ENCODE data around the gene CSF2. TPM values are rescaled to one million over a fixed set of nuclear protein-coding genes. Genes with fewer than 3 reads are reported as not detected.

CSF2 gene
- total RNA-seq, 1 experiment from 2014 or later: not detected

GRCh38 chr5:132112111-132112510 lies 38.5 kb downstream of the CSF2 start:
- H3K4me1 ChIP-seq (replicated peaks; ENCODE audit: insufficient read depth): 0 out of 2 replicates have a peak, but pooled peaks cover 4% of the 10 kb centered on the region
- POLR2A ChIA-PET (ENCODE audit: unreplicated experiment): no interaction called here
- no peak overlapping the region for H3K4me3 ChIP-seq
- 0 out of 2 replicates have a peak, but pooled peaks cover 4% of the 10 kb centered on the region for H3K9me2 ChIP-seq (ENCODE audit: insufficient read depth)
- no peaks in the 10 kb centered on the region for H3F3A ChIP-seq (ENCODE audit: insufficient read depth, low read depth)
- H3K79me2 ChIP-seq (ENCODE audit: low read depth): no peaks in the 10 kb centered on the region
- BruUV-seq (replicated peaks): no TSS peak
- H4K20me1 ChIP-seq (ENCODE audit: insufficient read depth): no peaks in the 10 kb centered on the region
- intact Hi-C loops (cut with micrococcal nuclease; ENCODE audit: unreplicated experiment): no loop called here
- CTCF ChIA-PET: no interaction called here
- no peak for DNase-seq
- H3K36me3 ChIP-seq (ENCODE audit: low read depth): no peaks in the 10 kb centered on the region
- H2AFZ ChIP-seq: no peak overlapping the region
- no peak overlapping the region for H3K27ac ChIP-seq
- H3K27me3 ChIP-seq (ENCODE audit: insufficient read depth, low read depth): no peaks in the 10 kb centered on the region
- TF ChIP-seq CTCF (conservative IDR thresholded peaks at IDR 0.05) (no peak), EZH2 (IDR thresholded peaks at IDR 0.05; ENCODE audit: low read depth) (no peak)
- no peak overlapping the region for H3K4me2 ChIP-seq
- no peaks in the 10 kb centered on the region for H3K9me3 ChIP-seq (ENCODE audit: insufficient read depth, low read depth)

GRCh38 chr5:132114150-132115121 lies 40.8 kb downstream of the CSF2 start:
- intact Hi-C loops (cut with micrococcal nuclease; ENCODE audit: unreplicated experiment): no loop called here
- TF ChIP-seq EZH2 (IDR thresholded peaks at IDR 0.05; ENCODE audit: low read depth): no peak
- no peak for TF ChIP-seq CTCF (conservative IDR thresholded peaks at IDR 0.05)
- Histone ChIP-seq H3K36me3 (ENCODE audit: low read depth) (no peaks in the 10 kb centered on the region), H3K27me3 (ENCODE audit: insufficient read depth, low read depth) (no peaks in the 10 kb centered on the region), H3K4me1 (replicated peaks; ENCODE audit: insufficient read depth) (0 out of 2 replicates have a peak, but pooled peaks cover 6% of the 10 kb centered on the region), H4K20me1 (ENCODE audit: insufficient read depth) (no peaks in the 10 kb centered on the region), H3K27ac (no peak overlapping the region), H3K79me2 (ENCODE audit: low read depth) (no peaks in the 10 kb centered on the region), H3K9me3 (ENCODE audit: insufficient read depth, low read depth) (no peaks in the 10 kb centered on the region), H3F3A (ENCODE audit: insufficient read depth, low read depth) (no peaks in the 10 kb centered on the region), H3K9me2 (ENCODE audit: insufficient read depth) (0 out of 2 replicates have a peak, but pooled peaks cover 4% of the 10 kb centered on the region), H2AFZ (no peak overlapping the region), H3K4me3 (no peak overlapping the region), H3K4me2 (no peak overlapping the region)
- DNase-seq: no peak
- BruUV-seq (replicated peaks): no TSS peak
- ChIA-PET POLR2A (ENCODE audit: unreplicated experiment) (no interaction called here), CTCF (no interaction called here)

- no TSS peak for BruUV-seq (replicated peaks)
- Histone ChIP-seq H3F3A (ENCODE audit: insufficient read depth, low read depth) (no peaks in the 10 kb centered on the region), H3K36me3 (ENCODE audit: low read depth) (no peaks in the 10 kb centered on the region), H3K79me2 (ENCODE audit: low read depth) (no peaks in the 10 kb centered on the region), H2AFZ (no peak overlapping the region), H3K4me3 (no peak overlapping the region), H3K4me1 (replicated peaks; ENCODE audit: insufficient read depth) (0 out of 2 replicates have a peak, but pooled peaks cover 6% of the 10 kb centered on the region), H3K9me2 (ENCODE audit: insufficient read depth) (0 out of 2 replicates have a peak, but pooled peaks cover 4% of the 10 kb centered on the region), H3K27me3 (ENCODE audit: insufficient read depth, low read depth) (no peaks in the 10 kb centered on the region), H3K9me3 (ENCODE audit: insufficient read depth, low read depth) (no peaks in the 10 kb centered on the region), H3K4me2 (no peak overlapping the region), H3K27ac (no peak overlapping the region), H4K20me1 (ENCODE audit: insufficient read depth) (no peaks in the 10 kb centered on the region)
- ChIA-PET POLR2A (ENCODE audit: unreplicated experiment) (no interaction called here), CTCF (no interaction called here)
- intact Hi-C loops (cut with micrococcal nuclease; ENCODE audit: unreplicated experiment): no loop called here
- DNase-seq: no peak
- no peak for TF ChIP-seq CTCF (conservative IDR thresholded peaks at IDR 0.05)
- no peak for TF ChIP-seq EZH2 (IDR thresholded peaks at IDR 0.05; ENCODE audit: low read depth)
Measured at GRCh38 chr5:132115375-132115774, 41.8 kb downstream of the CSF2 start.

Data from PC-9 (cell line).